ENCODE data around the gene GSG1L2. TPM values are rescaled to one million over a fixed set of nuclear protein-coding genes. Genes with fewer than 3 reads are reported as not detected.

Gene GSG1L2
- total RNA-seq, 1 donor from 2014 or later: not detected

- intact Hi-C loops (cut with DNase I): no loop called here
- TF ChIP-seq CTCF (IDR thresholded peaks at IDR 0.05): no peak
- no peak overlapping the region for H3K4me3 ChIP-seq
- H3K27me3 ChIP-seq: peaks cover 15% of the 10 kb centered on the region
- H3K36me3 ChIP-seq: no peaks in the 10 kb centered on the region
- H3K4me1 ChIP-seq: no peaks in the 10 kb centered on the region
- H3K9me3 ChIP-seq: no peaks in the 10 kb centered on the region
- no peak for ATAC-seq
- H3K27ac ChIP-seq: no peak overlapping the region
- no peak for DNase-seq
Measured at GRCh38 chr17:9824797-9825338, 3.0 kb upstream of the GSG1L2 start.

GRCh38 chr17:9824094-9824493, 2.2 kb upstream of the GSG1L2 start:
- Histone ChIP-seq H3K4me3 (no peak overlapping the region), H3K9me3 (no peaks in the 10 kb centered on the region), H3K36me3 (no peaks in the 10 kb centered on the region), H3K27me3 (peaks cover 15% of the 10 kb centered on the region), H3K27ac (no peak overlapping the region), H3K4me1 (no peaks in the 10 kb centered on the region)
- TF ChIP-seq CTCF (IDR thresholded peaks at IDR 0.05): no peak
- ATAC-seq (no peak), DNase-seq (no peak)
- intact Hi-C loops (cut with DNase I): no loop called here

GRCh38 chr17:9820448-9820847, 1.4 kb downstream of the GSG1L2 start:
- H3K27me3 ChIP-seq: peaks cover 7% of the 10 kb centered on the region
- no peaks in the 10 kb centered on the region for H3K9me3 ChIP-seq
- H3K4me1 ChIP-seq: no peaks in the 10 kb centered on the region
- ATAC-seq (no peak), DNase-seq (no peak)
- H3K27ac ChIP-seq: no peak overlapping the region
- no peaks in the 10 kb centered on the region for H3K36me3 ChIP-seq
- H3K4me3 ChIP-seq: no peak overlapping the region
- intact Hi-C loops (cut with DNase I): no loop called here
- TF ChIP-seq CTCF (IDR thresholded peaks at IDR 0.05): no peak

- no peaks in the 10 kb centered on the region for H3K36me3 ChIP-seq
- TF ChIP-seq CTCF (IDR thresholded peaks at IDR 0.05): no peak
- no peaks in the 10 kb centered on the region for H3K9me3 ChIP-seq
- no peaks in the 10 kb centered on the region for H3K4me1 ChIP-seq
- DNase-seq (no peak), ATAC-seq (no peak)
- peaks cover 1% of the 10 kb centered on the region for H3K27me3 ChIP-seq
- H3K27ac ChIP-seq: no peak overlapping the region
- no peak overlapping the region for H3K4me3 ChIP-seq
- intact Hi-C loops (cut with DNase I): no loop called here
Measured at GRCh38 chr17:9818760-9819159, 3.1 kb downstream of the GSG1L2 start.

GRCh38 chr17:9817086-9817485, 4.8 kb downstream of the GSG1L2 start:
- no peak overlapping the region for H3K27ac ChIP-seq
- DNase-seq: no peak
- intact Hi-C loops (cut with DNase I): no loop called here

More at GRCh38 chr17:9817086-9817485, 4.8 kb downstream of the GSG1L2 start:
- no peak for TF ChIP-seq CTCF (IDR thresholded peaks at IDR 0.05)
- Histone ChIP-seq H3K27me3 (no peaks in the 10 kb centered on the region), H3K4me1 (no peaks in the 10 kb centered on the region), H3K36me3 (no peaks in the 10 kb centered on the region), H3K4me3 (no peak overlapping the region), H3K9me3 (no peaks in the 10 kb centered on the region)
- peak; percentile 76 for ATAC-seq
